HUES6 (cell line): ENCODE results near the gene ATP1A1.

Experiments
- H3K27ac ChIP-seq: 2 replicates; pipeline ENCODE4 v1.7.0; 2013; ENCODE audit warnings: low read depth, mild to moderate bottlenecking, low read length, inconsistent platforms
- H3K27me3 ChIP-seq: 2 replicates; pipeline ENCODE4 v1.6.1; 2013; ENCODE audit warnings: low read length; ENCODE audit not compliant: control insufficient read depth, insufficient read depth
- H3K36me3 ChIP-seq: 2 replicates; pipeline ENCODE4 v1.6.1; 2013; ENCODE audit warnings: low read length; ENCODE audit not compliant: control insufficient read depth, insufficient read depth
- H3K4me1 ChIP-seq: 2 replicates; pipeline ENCODE4 v1.6.1; 2013; ENCODE audit warnings: low read length; ENCODE audit not compliant: control insufficient read depth, insufficient read depth
- H3K4me3 ChIP-seq: 2 replicates; pipeline ENCODE4 v1.5.1; 2013; ENCODE audit warnings: low read depth, low read length
- H3K9ac ChIP-seq: one replicate; pipeline ENCODE4 v1.6.1; 2013; ENCODE audit warnings: mild to moderate bottlenecking, low read length
- H3K9me3 ChIP-seq: 2 replicates; pipeline ENCODE4 v1.6.1; 2013; ENCODE audit warnings: low read depth, low read length; ENCODE audit not compliant: control insufficient read depth, insufficient read depth

The ATP1A1 gene

DNA sequence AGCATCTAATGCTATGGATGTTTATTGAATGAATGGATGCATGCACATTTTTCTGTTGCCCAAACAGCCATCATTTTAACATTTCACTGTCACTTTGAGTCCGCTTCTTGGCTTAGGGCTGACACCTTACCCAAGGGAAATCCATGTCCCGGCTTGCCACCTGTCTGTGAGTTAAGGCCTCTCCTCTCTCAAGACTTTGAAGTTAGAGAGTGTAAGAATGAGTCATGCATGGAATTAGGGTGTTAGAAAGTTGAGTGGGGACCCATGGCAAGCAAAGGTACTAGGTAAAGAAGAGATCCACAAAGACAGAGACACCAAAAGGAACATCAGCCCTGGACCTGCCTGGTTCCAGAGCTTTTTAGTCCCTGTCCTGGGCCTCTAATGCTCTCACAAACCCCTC, 35.1 kb downstream of the ATP1A1 start:
- Histone ChIP-seq H3K9ac (no peak overlapping the region), H3K4me3 (no peak overlapping the region), H3K36me3 (peaks cover 50% of the 10 kb centered on the region), H3K27ac (no peak overlapping the region), H3K9me3 (no peaks in the 10 kb centered on the region), H3K27me3 (no peaks in the 10 kb centered on the region), H3K4me1 (no peaks in the 10 kb centered on the region)

DNA sequence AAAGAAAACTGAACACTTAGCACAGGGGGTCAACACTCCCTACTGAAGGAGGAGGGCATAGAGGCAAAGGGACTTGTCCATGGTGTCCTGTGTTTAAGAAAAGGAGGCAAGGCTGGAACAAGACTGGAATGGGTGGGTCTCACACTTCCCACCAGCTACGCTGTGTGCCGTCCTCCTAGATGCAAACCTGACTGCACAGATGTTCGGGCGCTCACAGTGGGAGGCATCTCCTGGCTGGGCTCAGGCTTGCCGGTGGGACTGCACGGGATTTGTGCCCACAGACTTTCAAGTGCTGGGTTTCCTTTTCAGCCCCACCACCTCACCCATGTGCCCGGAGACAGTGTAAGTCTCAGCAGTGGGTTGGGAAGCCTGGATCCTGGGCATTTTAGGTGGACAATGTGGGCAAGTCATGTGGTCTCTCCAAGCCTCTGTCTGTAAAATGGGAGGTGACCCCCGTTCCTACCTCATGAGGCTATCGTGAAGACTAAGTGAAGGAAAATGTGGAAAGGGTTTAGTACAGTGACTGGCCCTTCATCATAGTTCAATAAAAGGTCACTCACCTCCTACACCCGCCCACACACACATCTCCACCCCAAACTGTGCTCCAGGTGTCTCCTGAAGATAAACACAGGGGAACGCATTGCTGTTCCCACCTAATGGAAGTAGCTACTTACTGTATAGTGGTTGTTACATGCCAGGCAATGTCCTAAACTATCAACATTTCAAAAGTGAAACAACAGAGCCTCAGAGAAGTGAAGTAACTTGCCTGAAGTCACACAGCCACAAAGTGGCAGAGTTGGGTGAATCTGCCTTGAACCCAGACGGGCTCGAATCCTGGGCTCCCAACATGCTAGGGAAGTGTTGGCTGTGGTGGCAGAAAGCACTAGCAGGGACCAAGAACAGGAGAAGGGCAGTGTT, 36.0 kb downstream of the ATP1A1 start:
- Histone ChIP-seq H3K36me3 (peaks cover 42% of the 10 kb centered on the region), H3K9ac (no peak overlapping the region), H3K9me3 (no peaks in the 10 kb centered on the region), H3K27ac (no peak overlapping the region), H3K27me3 (no peaks in the 10 kb centered on the region), H3K4me1 (no peaks in the 10 kb centered on the region), H3K4me3 (no peak overlapping the region)

DNA sequence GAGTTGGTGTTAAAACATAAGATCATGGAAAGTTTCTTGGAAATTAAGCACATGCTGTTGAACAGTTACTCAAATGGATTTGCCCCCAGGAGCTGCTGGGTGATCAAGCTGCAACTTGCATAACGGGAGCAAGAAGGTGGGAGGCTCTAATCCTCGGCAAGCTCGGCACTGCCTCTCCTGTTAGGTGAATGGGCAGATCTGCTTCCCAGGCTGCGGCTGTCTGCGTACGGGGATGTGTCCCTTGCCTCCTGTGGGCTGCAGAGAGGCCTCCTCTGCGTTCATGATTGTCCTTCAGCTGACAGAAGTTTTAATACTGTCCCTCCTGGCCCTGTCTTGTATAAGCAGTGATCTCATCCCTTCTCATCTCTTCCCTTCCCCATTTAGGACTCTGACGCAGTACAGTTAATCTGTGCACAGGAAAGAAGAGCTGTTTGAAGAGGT, 36.7 kb downstream of the ATP1A1 start:
- no peak overlapping the region for H3K9ac ChIP-seq
- no peaks in the 10 kb centered on the region for H3K27me3 ChIP-seq

DNA sequence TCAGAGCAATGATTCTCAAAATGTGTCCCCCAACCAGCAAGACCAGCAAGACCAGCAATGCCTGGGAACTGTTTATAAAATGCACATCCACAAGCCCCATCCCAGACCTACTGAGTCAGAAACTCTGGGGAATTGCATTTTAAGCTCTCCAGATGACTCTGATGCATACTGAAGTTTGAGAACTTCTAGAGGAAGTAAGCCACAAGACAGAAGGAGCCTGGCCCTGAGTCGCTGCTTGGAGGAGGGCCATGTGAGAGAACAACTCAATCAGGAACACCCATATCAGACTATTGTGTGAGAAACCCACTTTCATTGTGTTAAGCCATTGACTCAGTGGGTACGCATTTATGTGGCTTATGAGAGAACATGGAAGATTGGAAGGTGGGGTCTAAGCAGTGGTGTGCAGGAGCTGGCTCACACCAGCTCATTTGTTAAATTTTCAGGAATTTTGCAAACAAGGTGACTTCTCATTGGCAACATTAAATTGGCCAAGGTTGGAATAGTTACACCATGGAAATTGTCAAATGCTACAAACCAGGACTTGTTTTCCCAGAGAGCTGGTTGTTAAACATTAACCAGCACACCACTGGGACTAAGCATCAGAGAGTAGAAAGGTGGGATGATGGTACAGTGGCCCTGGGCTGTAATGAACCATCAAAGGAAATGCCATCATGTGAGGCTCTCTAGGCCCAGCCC, 38.9 kb downstream of the ATP1A1 start:
- H3K9me3 ChIP-seq: no peaks in the 10 kb centered on the region
- H3K27ac ChIP-seq: no peak overlapping the region
- no peak overlapping the region for H3K9ac ChIP-seq

More for the DNA sequence above, 36.7 kb downstream of the ATP1A1 start:
- peaks cover 35% of the 10 kb centered on the region for H3K36me3 ChIP-seq
- no peak overlapping the region for H3K4me3 ChIP-seq
- no peaks in the 10 kb centered on the region for H3K4me1 ChIP-seq
- no peak overlapping the region for H3K27ac ChIP-seq
- no peaks in the 10 kb centered on the region for H3K9me3 ChIP-seq

DNA sequence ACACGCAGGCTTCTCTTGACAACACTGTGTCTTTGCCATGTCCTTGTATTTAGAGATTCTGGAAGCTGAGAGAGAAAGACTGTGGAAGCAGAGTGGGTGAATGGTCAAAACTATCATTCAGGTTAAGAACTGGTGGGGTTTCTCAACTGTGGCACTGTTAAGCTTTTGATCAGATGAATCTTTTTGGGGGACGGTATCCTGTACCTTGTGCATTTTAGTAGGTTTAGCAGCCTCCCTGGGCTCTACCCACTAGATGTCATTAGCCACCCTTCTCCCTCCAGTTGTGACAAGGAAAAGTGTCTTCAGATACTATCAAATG, 39.4 kb downstream of the ATP1A1 start:
- H3K4me1 ChIP-seq: peaks cover 15% of the 10 kb centered on the region
- no peak overlapping the region for H3K4me3 ChIP-seq
- H3K9me3 ChIP-seq: no peaks in the 10 kb centered on the region
- H3K9ac ChIP-seq: no peak overlapping the region
- no peak overlapping the region for H3K27ac ChIP-seq
- no peaks in the 10 kb centered on the region for H3K27me3 ChIP-seq
- peaks cover 8% of the 10 kb centered on the region; the same call in 1 of the 2 replicates for H3K36me3 ChIP-seq

More for the DNA sequence above, 38.9 kb downstream of the ATP1A1 start:
- Histone ChIP-seq H3K4me1 (peaks cover 13% of the 10 kb centered on the region), H3K36me3 (peaks cover 13% of the 10 kb centered on the region), H3K27me3 (no peaks in the 10 kb centered on the region), H3K4me3 (no peak overlapping the region)

DNA sequence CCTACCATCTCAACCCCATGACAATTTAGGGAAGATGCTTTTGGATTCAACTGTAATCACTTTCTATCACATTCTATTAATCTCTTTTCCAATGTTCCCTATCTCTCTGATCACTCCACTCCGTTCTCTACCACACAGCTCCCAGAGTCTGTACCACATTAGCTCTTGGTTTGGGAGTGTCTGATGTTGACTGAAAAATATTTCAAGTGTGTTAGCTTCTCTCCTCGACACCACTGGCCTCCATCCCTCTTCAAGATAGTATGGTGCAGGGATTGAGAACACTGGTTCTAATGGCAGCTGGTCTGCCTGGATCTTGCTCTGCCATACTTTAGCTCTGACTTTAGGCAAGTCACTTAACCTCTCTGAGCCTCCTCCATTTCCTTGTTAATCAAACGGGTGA, 39.9 kb downstream of the ATP1A1 start:
- peaks cover 19% of the 10 kb centered on the region for H3K4me1 ChIP-seq
- no peak overlapping the region for H3K9ac ChIP-seq
- H3K27ac ChIP-seq: no peak overlapping the region
- H3K4me3 ChIP-seq: no peak overlapping the region
- no peaks in the 10 kb centered on the region for H3K9me3 ChIP-seq
- H3K36me3 ChIP-seq: peaks cover 3% of the 10 kb centered on the region; the same call in 1 of the 2 replicates
- no peaks in the 10 kb centered on the region for H3K27me3 ChIP-seq

DNA sequence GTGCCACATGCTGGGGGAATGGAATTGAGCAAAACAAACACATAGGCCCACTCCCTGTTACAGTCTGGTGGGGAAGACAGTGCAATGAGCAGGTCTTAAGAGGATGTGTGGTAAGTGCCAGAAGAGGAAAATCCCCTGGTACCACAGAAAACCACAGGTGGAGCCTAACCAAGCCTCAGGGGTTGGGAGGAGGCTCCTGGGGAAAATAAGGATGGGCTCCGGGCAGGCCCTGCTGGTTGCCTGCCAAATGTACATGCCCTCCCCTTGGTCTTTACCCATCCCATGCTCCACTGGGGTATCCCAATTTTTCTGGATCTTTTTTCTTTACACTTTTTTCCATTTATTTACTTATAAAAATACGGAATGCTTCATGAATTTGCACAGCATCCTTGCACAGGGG, 40.4 kb downstream of the ATP1A1 start:
- no peak overlapping the region for H3K9ac ChIP-seq
- H3K36me3 ChIP-seq: no peaks in the 10 kb centered on the region; the same call in 1 of the 2 replicates
- H3K27ac ChIP-seq: no peak overlapping the region
- no peaks in the 10 kb centered on the region for H3K9me3 ChIP-seq
- H3K4me3 ChIP-seq: no peak overlapping the region
- H3K27me3 ChIP-seq: no peaks in the 10 kb centered on the region
- peaks cover 19% of the 10 kb centered on the region for H3K4me1 ChIP-seq

DNA sequence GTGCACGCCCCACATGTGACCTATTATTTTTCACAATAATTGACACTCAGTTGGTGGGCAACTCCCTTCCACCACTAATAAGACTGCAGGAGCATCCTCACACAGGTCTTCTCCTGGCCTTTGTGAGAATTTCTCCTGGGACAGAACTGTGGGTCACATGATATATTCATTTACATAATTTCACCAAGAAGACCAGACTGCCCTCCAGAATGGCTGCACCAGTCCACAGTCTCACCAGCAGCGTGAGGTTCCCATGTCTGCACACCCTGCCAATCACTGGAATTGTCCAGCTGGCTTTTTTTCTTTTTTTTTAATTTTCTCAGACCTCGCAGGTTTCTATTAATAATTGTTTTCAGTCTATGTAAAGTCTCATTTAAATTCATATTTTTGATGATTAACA, 41.3 kb downstream of the ATP1A1 start:
- no peak overlapping the region for H3K27ac ChIP-seq
- H3K36me3 ChIP-seq: no peaks in the 10 kb centered on the region; the same call in 1 of the 2 replicates
- no peaks in the 10 kb centered on the region for H3K9me3 ChIP-seq
- no peaks in the 10 kb centered on the region for H3K27me3 ChIP-seq
- H3K4me3 ChIP-seq: no peak overlapping the region
- H3K4me1 ChIP-seq: peaks cover 23% of the 10 kb centered on the region
- H3K9ac ChIP-seq: no peak overlapping the region

DNA sequence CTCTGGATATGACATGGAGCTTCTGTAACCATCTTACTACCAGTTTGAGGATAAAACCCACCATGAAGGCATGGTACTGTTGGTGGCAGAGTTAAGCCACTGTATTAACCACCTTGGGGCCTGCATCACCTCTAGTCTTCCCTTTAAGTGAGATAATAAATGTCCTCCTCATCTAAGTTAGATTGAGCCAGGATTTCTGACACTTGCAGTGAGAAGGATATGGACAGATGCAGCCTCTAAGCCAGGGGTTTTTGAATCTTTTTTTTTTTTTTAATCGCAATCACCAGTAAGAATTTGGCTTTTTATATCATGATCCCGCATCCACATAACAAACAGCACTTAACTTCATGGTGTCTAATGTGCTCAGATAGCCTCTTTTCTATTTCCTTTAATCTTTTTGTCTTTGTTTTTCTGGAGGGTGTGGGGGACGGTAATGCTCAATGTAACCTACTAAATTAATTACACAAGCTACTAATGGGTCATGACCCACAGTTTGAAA, 42.2 kb downstream of the ATP1A1 start:
- no peaks in the 10 kb centered on the region for H3K27me3 ChIP-seq
- H3K36me3 ChIP-seq: no peaks in the 10 kb centered on the region
- no peak overlapping the region for H3K27ac ChIP-seq
- H3K9me3 ChIP-seq: no peaks in the 10 kb centered on the region
- peaks cover 23% of the 10 kb centered on the region for H3K4me1 ChIP-seq
- H3K4me3 ChIP-seq: no peak overlapping the region
- H3K9ac ChIP-seq: no peak overlapping the region

DNA sequence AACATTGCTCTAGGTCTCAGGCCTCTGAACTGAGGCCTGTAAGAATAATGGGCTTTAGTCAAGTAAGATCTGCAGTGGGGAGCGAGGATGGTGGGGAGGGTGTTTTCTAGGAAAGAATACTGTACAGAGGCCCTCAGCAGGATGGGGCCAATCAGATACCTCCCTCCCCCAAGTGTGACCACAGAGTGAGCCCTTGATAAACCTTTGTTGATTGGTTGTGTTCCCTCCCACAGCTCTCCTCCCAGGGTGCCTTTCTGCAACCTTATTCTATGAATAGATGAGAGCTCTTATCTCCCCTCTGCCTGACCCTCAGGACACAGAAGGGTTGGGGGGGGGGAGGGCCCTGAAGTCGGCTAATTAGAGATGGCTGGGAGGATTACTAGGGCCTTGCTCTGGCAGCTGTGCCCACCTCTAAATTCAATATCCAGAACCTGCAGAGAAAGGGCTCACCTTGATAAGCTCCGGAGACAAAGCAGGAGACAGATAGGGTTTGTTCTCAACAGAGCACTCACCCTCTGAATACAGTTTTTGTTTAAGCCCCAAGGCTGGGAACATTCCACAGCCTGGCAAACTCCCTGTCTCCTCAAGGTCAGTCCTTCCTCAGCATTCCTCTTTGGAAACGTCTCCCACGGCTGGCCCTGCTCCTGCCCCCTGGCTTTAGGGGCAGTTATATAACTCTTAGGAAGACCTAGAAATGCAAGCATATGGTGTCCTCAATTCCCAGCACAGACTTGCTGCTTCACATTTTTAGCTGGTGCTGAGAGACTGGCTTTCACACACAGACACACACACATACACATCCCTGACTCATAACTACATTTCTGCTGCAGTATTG, 42.9 kb downstream of the ATP1A1 start:
- Histone ChIP-seq H3K27me3 (no peaks in the 10 kb centered on the region), H3K9ac (no peak overlapping the region)

More for the DNA sequence above, 42.9 kb downstream of the ATP1A1 start:
- Histone ChIP-seq H3K9me3 (no peaks in the 10 kb centered on the region), H3K4me1 (peaks cover 23% of the 10 kb centered on the region), H3K36me3 (no peaks in the 10 kb centered on the region), H3K4me3 (peak overlapping the region; percentile 24; the same call in 1 of the 2 replicates), H3K27ac (0 out of 2 replicates have a peak overlapping the region, but pooled peaks have one; percentile 29)
